ENCODE data around the gene SPATA21.
"Not testable (repeated sequence)": the region's sequence is repeated elsewhere in the genome, so short reads cannot be mapped to it uniquely, and the experiment has no call there.

The SPATA21 gene, protein sequence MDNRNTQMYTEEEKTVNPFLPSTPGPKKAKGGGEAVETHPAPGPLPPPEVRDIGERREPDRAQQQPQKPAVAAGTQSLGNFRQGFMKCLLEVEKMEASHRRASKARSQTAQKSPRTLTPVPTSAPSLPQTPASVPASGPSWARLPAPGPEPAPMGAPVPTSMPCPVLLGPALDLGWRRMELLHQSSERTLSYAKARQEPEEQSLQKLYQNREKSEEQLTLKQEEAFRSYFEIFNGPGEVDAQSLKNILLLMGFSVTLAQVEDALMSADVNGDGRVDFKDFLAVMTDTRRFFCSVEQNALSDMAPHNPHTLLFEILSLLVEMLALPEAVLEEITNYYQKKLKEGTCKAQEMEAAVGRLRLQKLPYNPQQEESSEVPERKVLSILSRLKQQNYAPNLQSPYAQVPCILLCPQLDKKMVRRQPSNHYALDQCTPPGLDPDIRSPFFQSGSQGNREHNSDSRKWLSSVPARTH

DNA sequence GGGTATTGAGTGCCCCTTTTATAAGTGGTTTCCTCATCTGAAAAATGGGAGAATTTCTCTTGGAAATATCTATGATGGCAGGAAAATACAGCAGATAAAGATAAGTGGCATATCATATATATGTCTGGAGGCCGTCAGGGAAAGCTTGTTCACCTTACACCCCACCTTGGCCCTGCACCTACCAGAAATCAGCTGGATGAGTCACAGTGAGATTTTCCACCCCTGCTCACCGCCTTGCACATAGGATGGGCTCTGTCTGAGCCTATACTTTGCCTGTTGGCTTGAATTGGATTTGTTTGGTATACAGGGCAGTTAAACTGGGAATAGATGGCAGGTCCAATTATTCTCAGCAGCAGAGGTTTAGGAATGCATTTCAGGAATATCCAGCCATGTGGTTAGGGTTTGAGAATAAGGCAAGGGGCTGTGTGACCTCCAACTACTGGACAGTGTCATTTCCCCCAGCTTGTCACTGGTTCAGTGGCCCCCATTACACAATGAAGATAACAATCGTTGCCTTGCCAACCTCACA lies at the start of gene SPATA21:
SPATA21 (minus strand) TSS at position 479 of the 529 bp plus-strand sequence. CDS start 6,053 bp downstream, outside the sequence.
- no peak for DNase-seq

DNA sequence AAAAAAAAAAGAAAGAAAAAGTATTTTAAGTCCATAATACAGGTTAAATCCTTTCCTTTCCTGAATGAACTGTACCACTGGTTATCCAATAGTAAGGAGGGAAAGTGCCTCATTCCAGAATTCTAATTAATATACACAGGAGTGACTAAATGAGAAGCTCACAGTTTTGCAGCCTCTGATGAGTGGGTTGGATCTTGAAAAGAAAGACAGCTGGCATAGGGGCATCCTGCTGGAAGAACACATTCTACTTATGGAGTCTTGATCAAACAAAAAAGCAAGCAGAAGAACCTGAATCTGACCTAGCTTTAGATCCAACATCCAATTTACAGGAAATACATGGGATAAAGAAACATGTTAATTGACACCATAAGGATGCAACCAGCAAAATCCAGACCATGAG lies 49.8 kb upstream of the SPATA21 start:
- DNase-seq = not testable (repeated sequence)

DNA sequence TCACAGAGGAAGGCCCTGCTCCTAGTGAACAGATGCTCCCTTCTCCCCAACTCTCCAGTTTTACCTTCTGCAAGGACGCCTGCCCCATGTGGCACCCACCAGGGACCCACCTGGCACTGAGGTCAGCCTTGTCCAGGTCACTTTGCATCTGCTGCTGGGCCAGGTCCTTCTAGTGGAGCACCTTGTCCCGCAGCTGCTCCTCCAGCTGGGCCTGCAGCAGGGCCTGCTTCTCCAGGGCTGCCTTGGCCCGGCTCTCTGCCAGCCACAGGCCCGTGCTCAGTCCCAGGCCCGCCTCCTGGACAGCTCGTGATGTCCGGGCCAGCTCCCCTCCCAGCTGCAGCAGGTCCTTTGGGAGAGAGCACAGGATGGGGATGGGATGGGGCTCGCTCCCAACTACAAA lies 49.1 kb upstream of the SPATA21 start:
- DNase-seq = not testable (repeated sequence)

DNA sequence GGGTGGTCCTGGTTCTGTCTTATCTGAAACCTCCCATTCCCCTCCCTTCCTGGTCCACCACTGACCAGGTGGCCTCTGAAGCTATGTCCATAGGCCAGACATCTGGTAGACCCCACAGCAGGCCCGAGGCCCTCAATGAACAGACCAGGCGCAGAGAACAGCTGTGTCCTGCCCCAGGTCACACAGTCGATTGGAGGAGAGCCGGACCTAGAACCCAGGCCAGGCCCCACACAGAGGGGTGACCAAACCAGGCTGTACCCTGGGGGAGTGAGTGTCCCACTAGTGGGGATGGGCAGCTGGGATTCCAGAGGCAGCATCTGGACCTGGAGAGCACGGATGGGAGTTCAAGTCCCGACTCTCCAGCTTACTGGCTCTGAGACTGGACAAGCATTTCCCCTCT lies 47.7 kb upstream of the SPATA21 start:
- no peak for DNase-seq

DNA sequence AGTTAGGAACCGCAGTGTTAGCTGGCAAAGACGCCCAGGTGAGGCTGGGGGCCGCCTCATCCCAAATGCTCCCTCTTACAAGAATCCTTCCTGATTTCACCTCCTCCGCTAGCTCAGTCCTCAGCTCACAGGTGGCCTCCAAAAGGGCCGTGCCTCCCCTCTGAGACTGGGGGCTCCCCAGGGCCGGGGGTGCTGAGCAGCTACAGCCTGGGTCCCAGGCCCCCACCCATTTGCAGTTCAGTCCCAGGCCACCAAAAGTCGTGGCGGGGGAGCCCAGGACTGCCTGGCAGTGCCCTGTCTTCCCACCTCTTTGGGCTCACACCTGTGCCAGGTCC lies 47.2 kb upstream of the SPATA21 start:
- DNase-seq = no peak

DNA sequence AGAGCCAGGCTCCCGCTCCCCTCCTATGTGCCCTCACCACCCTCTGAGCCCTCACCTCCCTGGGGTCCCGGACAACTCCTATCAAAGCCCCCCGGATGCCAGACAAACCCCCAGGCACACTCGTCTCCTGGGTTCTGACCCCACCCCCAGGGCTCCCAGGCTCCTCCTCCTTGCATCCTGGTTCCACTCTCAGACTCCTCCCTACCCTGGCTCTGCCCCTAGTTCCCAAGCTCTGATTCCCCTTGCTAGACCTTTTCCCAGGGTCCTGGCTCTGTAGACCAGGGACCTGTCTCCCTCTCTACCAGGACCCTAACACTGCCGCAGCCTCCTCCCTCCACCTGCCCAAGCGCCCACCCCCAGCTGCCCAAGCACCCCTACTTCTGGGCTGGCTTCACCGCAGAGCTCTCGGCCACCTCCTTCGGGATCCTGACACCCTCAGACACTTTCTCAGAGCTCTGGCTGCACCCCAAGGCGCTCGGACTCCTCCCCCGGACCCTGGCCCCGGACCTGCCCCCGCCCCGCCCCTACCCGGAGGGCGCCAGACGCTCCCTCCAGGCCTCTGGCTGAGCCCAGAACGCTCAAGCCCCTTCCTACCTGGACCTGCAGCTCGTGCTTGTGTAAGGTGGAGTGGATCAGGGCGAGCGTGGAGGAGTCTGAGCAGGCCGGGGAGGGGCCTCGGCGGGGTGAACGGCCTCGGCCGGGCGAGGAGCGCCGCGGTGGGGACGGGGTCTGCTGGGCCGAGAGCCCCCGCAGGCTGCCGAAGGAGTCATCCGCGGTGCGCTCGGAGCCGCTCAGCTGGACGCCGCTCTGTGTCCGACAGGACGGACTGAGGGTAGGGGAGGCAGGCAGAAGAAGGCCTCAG lies 46.6 kb upstream of the SPATA21 start:
- DNase-seq = not testable (repeated sequence)

DNA sequence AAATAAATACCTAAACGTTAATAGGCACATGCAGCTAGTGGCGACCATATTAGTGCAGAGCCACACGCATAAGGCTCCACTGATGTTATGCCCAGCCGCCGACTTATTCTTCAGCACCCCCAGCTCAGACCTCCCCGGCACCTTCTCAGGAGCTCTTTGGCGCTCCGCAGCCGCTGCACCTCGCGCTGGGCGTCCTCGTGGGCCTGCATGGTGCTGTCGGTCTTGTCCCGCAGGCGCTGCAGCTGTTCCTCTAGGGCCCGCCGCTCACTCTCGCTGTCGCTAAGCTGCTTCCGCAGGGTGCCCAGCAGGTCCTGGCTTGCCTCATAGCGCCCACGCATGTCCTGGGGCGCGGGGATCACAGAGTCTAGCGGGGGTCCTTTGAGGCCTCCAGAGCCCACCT lies 45.9 kb upstream of the SPATA21 start:
- DNase-seq = not testable (repeated sequence)

DNA sequence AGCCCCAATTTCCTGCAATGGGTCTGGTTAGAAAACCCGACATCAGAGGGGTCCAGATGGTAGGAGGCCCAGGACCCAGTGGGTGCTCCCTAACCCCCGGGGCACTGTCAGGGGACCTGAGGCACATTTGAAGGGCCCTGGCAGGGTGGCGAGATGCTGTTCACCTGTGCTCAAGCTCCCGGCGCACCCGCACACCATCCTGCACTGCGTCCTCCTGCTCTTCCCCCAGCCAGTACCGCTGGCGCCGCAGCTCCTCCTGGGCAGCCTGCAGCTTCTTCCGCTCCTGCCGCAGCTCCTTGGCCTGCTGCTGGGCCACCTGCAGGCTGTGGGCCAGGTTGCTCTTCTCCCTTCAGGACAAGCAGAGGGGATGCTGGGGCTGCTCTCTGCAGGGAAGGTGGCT lies 40.9 kb upstream of the SPATA21 start:
- DNase-seq = no peak

DNA sequence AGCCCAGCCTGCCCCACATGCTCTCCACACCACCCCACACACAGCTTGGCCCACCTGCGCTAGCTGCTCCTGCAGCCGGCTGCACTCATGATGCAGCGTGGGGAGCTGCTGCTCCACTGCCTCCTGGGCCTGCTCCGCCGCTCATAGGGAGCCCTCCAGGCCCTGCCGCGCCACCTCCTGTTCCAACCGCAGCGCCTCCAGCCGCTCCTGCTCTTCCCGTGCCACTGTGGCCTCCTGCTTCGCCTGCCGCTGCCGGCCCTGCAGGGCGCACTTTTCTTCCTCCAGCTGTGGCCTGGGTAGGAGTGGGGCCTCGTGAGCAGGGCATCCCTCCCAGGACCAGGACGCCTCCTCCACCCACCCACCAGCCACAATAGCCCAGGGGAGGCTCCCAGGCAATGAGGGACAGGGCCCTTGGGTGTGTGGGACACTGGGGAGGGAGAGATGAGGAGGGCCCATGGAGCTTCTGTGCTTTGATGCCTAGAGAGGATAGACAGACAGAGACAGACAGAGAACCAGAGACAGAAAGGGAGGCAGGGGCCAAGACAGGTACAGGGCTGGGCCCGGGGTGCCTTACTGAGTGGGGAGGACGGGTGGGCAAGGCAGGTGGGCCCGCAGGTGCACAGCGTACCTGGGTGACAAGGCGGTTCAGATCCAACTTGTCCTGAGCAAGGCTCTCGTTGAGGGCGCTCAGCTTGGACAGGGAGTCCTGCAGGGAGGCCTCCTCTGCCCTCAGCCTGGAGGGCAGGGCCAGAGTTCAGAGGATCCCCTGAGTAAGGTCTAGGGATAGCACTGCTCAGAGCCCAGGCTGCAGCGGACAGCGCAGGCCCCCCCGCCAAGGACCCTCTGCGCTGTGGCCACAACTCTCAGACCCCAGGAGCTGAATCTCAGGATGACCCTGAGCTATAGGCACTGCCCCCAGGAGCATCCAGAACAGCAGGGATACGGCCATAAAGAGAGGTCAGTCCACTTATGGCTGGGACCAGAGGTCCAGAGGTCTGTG lies 38.8 kb upstream of the SPATA21 start:
- not testable (repeated sequence) for DNase-seq

DNA sequence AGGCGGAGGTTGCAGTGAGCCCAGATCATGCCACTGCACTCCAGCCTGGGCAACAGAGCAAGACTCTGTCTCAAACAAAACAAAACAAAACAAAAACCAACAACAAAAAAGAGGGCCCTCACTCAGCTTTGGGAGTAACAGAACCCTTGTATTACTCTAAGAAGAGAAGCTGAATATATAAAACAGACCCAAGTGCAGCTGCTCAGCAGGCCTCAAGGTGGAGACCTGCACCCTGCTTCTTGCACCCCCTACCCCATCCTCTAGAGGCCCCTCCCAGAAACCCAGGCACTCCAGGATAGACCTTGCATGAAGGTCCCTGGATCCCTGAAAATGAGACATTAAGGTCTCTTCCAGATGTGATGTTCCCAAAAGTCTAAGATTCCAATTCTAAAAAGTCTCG lies 37.7 kb upstream of the SPATA21 start:
- DNase-seq = not testable (repeated sequence)

DNA sequence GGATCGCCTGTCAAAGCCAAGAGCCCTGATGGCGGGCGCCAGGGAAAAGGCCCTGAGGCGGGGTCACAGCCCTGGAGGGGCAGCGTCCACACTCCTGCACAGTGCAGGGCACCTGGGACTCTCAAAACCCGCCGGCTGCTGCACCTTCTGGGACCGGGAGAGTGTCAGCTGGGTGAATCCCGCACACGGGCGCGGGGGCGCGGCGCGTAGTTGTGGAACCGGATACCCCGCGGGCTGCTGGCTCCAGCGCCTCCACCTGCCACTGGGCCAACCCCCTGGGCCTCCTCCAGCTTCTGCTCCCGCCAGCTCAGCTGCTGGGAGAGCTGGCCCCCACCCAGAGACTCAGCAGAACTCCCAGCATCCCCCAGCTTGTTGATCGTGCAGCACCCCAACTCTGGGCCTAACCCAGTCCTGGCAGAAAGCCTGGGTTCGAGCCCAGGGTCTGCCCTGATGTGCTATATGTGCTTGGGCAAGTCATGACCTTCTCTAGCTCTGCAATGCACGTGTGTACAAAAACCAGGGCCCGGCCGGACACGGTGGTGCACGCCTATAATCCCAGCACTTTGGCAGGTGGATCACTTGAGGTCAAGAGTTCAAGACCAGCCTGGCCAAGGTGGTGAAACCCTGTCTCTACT lies 37.1 kb upstream of the SPATA21 start:
- DNase-seq = no peak

DNA sequence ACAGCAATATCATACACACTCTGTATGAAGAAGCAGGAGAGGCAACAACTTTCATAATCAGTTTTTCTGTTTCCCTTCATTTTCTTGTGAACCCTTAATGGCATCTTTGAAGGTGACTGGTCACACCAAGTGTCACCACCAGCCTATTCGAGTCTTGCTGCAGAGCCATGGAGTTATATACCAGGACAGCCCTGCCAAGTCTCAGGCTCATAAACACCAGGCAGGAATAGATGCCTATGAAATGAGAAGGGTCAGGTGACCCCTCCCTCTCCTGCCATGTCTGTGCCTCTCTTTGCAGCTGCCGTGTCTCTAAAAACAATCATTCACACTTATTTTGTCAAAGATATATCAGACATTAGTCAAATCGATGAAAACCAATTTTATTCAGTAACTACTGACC lies 31.3 kb upstream of the SPATA21 start:
- no peak for DNase-seq

DNA sequence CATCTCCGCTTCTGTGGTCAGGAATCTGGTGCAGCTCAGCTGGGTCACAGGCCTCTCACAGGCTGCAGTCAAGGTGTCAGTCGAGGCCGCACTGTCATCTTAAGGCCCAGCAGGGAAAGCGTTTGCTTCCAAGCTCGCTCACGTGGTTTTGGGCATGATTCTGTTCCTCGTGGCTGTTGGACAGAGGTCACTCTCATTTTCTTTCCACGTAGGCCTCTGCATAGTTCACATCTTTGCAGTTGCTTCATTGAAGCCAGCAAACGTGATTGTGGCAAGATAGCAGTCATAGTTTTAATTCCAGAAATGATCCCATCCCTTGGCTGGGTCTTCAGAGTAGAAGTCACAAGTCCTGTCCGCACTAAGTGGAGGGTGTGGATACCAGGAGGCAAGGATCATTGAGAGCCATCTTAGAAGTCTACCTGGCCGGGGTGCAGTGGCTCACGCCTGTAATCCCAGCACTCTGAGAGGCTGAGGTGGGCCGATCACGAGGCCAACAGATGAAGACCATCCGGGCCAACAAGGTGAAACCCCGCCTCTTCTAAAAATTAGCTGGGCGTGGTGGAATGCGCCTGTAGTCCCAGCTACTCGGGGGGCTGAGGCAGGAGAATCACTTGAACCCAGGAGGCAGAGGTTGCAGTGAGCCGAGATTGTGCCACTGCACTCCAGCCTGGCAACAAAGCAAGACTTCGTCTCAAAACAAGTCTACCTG lies 27.8 kb upstream of the SPATA21 start:
- DNase-seq = no peak

DNA sequence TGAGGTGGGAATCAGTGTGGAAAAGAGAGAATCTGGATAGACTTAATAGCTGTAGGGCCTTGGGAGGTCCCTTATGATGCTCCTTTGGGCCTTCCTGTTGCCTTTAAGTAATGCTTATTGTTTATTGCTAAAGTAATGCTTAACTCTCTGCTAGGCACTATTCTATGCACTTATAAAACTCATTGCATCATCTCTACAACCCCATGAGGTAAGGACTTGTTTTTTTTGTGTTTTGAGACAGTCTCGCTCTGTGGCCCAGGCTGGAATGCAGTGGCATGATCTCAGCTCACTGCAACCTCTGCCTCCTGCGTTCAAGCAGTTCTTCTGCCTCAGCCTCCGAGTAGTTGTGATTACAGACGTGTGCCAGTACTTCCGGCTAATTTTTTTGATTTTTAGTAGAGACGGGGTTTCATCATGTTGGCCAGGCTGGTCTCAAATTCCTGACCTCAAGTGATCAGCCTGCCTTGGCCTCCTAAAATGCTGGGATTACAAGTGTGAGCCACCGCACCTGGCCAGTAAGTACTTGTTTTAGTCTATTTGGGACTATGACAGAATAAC lies 25.6 kb upstream of the SPATA21 start:
- no peak for DNase-seq

DNA sequence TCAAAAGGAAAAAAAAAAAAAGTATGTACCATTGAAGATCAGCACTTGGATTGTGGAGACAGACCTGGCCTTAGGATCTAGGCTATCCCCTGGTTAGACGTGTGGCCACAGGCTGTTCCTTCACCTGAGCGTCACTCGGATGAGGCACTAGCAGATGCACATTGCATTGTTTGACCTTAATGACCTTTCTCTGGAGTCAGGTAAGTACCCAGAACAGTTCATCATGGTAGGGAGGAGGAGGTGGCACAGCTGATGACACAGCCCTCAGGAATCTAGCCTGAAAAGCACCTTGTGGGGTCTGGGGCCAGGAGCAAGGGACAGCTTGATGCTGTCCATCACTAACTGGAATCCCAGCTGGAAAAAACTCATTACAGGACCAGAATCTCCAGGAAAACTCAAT lies 24.5 kb upstream of the SPATA21 start:
- no peak for DNase-seq

DNA sequence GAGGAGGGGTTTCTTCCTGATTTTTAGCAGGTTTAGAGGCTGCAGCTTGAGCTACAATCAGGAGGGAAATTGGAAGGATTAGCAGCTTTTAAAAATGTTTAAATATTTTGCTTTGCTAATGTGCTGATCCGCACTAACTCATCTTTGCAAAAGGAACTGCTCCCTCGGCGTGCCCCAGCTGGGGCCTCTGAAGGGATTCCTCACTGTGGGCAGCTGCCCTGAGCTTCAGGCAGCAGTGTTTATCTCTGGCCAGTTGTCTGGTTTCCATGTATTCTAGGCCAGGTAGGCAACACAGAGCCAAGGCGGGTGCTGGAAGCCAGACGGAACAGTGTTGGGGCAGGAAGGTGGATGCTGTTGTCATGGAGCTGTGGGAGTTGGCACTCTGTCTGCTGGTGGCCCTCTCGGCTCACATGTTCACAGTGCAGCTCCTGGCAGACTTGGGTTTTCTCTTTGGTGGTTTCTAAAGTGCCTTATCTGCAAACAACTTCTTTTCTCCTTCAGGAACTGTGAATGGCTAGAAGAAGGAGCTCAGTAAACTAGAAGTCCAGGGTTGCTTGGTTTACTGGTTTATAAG lies 22.2 kb upstream of the SPATA21 start:
- no peak for DNase-seq

DNA sequence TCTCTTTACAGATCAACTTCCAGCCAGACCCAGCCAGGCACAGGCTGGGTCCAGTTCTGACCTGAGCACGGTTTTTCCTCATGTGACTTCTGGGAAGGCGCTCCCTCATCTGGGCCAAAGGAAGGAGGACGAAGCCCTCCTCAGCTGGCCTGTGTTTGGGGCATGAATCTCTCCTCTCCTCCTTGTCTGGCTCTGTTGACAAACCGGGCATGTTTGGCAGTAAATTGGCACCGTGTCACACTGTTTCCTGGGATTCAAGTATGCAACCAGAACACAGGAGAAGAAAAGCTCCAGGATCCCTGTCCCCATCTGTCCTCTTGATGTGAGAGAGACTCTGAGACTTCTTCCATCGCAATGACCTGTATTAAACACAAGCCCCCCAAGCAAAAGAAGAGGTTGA lies 21.6 kb upstream of the SPATA21 start:
- no peak for DNase-seq

DNA sequence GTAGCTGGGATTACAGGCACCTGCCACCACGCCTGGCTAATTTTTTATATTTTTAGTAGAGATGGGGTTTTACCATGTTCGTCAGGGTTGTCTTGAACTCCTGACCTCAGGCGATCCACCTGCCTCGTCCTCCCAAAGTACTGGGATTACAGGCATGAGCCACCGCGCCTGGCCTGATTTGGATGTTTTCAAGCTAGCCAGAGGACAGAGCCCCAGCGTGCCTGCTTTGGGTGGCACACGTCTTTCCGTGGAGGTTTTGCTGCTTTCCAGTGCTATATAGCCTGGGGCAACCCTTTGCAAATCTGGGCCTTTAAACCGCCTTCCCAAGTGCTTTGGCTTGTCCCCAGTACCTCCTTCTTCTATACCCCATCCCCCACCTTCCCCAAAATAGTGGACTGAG lies 18.9 kb upstream of the SPATA21 start:
- DNase-seq = not testable (repeated sequence)

DNA sequence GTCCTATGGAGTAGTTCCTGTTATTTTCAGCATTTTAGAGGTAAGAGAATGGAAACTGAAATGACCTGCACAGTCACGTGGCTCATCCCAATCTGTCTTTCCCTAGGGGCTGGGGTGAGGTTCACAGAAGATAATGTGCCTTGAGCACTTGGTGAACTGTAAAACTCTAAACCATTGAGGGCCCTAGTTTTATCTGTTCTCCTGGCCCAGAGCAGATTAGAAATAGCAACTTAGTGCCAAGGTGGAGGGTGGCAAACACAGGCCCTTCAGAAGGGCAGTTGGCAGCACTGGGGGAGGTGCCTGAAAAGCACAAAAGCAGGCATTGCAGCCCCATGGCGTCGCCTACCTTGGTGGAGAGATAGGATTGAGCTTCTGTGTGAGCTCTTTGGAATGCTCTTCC lies 17.7 kb upstream of the SPATA21 start:
- DNase-seq = not testable (repeated sequence)

DNA sequence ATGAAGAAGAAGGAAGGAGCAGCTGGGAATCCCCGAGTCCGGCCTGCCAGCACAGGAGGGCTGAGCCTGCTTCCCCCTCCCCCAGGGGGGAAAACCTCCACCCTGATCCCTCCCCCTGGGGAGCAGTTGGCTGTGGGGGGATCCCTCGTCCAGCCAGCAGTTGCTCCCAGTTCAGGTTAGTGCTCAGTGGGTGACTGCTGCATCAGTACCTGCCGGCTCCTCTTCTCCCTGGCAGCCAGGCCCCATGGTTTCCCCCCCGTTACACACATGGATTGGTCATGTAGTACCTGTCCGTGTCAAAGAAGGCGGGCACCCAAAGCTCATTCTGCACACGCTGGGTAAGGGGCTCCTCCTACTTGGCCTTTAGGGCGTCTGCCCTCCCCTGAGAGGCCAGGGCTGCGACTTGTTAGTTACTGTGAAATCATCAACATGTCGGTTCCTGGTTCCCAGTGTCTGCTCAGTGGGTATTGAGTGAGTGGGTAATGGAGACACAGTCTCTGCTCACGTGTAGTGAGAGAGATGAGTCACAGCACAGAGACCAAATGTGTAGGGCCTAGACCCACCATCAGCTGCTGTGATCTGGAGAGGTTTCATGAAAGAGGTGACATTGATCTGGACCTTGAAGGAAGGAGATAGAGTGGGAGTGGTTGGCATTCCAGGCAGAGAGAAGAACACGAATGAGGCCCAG lies 14.8 kb upstream of the SPATA21 start:
- no peak for DNase-seq

All from CD4-positive, alpha-beta T cell treated with Interferon alpha-2 for 1 hour (primary cell).